SK-N-SH (cell line): ENCODE results near the gene IPCEF1.

Source experiments
- TF ChIP-seq, protein P1 (sequence below): fragments of 150-350 bp; IDR thresholded peaks from 2 replicates; pipeline ENCODE4 v1.6.1; 2017; ENCODE audit warnings: antibody characterized with exemption, low read length, low read depth, borderline replicate concordance
- TF ChIP-seq, protein P2 (sequence below): fragments of 150-350 bp; IDR thresholded peaks from 2 replicates; pipeline ENCODE4 v1.6.1; 2016; ENCODE audit warnings: mild to moderate bottlenecking, low read depth, low read length

- TF ChIP-seq, protein P1, sequence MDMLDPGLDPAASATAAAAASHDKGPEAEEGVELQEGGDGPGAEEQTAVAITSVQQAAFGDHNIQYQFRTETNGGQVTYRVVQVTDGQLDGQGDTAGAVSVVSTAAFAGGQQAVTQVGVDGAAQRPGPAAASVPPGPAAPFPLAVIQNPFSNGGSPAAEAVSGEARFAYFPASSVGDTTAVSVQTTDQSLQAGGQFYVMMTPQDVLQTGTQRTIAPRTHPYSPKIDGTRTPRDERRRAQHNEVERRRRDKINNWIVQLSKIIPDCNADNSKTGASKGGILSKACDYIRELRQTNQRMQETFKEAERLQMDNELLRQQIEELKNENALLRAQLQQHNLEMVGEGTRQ = no peak
- TF ChIP-seq, protein P2, sequence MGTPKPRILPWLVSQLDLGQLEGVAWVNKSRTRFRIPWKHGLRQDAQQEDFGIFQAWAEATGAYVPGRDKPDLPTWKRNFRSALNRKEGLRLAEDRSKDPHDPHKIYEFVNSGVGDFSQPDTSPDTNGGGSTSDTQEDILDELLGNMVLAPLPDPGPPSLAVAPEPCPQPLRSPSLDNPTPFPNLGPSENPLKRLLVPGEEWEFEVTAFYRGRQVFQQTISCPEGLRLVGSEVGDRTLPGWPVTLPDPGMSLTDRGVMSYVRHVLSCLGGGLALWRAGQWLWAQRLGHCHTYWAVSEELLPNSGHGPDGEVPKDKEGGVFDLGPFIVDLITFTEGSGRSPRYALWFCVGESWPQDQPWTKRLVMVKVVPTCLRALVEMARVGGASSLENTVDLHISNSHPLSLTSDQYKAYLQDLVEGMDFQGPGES = no peak
Observed at GRCh38 chr6:154122195-154122925, 234.2 kb downstream of the IPCEF1 start.
